ENCODE measurements around the gene RAD51AP2.

RAD51AP2 gene

DNA sequence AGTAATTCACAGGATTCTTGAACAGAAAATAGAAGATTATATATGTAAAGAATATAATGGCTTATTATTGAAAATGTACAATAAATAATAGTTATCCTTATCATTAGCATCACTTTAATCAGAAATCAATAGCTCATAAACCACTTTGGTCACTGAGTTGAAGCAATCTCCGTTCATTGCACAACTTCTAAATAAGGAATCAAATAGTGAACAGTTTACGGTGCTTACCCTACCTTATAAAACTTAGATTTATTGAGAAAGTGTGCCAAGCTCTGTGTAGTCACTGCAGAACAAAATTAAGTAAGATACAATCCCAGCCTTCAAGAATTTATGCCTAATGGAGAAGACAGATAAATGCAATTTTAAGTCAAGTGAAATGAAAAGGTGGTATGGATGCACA lies 29.0 kb upstream of the RAD51AP2 start:
- H3K79me1 ChIP-seq (replicated peaks; ENCODE audit: low read length, poor library complexity, severe bottlenecking) = peaks cover 6% of the 10 kb centered on the region
- H2BK5ac ChIP-seq (ENCODE audit: low read depth, low read length, poor library complexity, severe bottlenecking) = no peak overlapping the region
- WGBS = 88% methylated on average over 2 of the region's 2 CpGs
- H2BK12ac ChIP-seq (ENCODE audit: low read length in 2 of 2) = no peak overlapping the region
- no peak overlapping the region for H4K8ac ChIP-seq (ENCODE audit: low read length)
- no peak overlapping the region for H2BK120ac ChIP-seq (ENCODE audit: low read depth, low read length)
- H2BK15ac ChIP-seq (ENCODE audit: low read depth, poor library complexity, severe bottlenecking) = no peak overlapping the region
- no peak overlapping the region for H3K4ac ChIP-seq (ENCODE audit: low read depth in 1 of 2, low read length in 2 of 2)
- H4K91ac ChIP-seq (ENCODE audit: low read length) = no peak overlapping the region
- H3K9me3 ChIP-seq (ENCODE audit: control insufficient read depth, low read length) = no peaks in the 10 kb centered on the region
- H3K4me2 ChIP-seq (ENCODE audit: low read length, poor library complexity, severe bottlenecking) = no peak overlapping the region
- no peak overlapping the region for H3K18ac ChIP-seq (ENCODE audit: low read depth in 1 of 2, low read length in 2 of 2)
- no peaks in the 10 kb centered on the region for H3K36me3 ChIP-seq (ENCODE audit: control insufficient read depth in 1 of 2, insufficient read depth in 2 of 2, low read depth in 1 of 2, low read length in 2 of 2)
- H3K23ac ChIP-seq (ENCODE audit: low read length in 2 of 2) = no peak overlapping the region
- H3K9ac ChIP-seq (ENCODE audit: low read length) = no peak overlapping the region
- H3K14ac ChIP-seq (ENCODE audit: low read length in 2 of 2) = no peak overlapping the region
- peaks cover 4 to 16% of the 10 kb centered on the region in 2 experiments for H3K27me3 ChIP-seq (ENCODE audit: control insufficient read depth in 1 of 2, insufficient read depth in 1 of 2, low read length in 2 of 2)
- no peak overlapping the region for H2AK5ac ChIP-seq (ENCODE audit: low read length, severe bottlenecking)
- H3K27ac ChIP-seq (ENCODE audit: low read length, poor library complexity, severe bottlenecking) = no peak overlapping the region
- peaks cover 3% of the 10 kb centered on the region for H3K4me1 ChIP-seq (ENCODE audit: control insufficient read depth, insufficient read depth, low read depth, low read length)
- no peak for DNase-seq
- no peak overlapping the region for H2AFZ ChIP-seq (ENCODE audit: low read depth, low read length)
- no peak overlapping the region for H3K4me3 ChIP-seq (ENCODE audit: insufficient read depth in 1 of 2, low read depth in 1 of 2, low read length in 2 of 2)

DNA sequence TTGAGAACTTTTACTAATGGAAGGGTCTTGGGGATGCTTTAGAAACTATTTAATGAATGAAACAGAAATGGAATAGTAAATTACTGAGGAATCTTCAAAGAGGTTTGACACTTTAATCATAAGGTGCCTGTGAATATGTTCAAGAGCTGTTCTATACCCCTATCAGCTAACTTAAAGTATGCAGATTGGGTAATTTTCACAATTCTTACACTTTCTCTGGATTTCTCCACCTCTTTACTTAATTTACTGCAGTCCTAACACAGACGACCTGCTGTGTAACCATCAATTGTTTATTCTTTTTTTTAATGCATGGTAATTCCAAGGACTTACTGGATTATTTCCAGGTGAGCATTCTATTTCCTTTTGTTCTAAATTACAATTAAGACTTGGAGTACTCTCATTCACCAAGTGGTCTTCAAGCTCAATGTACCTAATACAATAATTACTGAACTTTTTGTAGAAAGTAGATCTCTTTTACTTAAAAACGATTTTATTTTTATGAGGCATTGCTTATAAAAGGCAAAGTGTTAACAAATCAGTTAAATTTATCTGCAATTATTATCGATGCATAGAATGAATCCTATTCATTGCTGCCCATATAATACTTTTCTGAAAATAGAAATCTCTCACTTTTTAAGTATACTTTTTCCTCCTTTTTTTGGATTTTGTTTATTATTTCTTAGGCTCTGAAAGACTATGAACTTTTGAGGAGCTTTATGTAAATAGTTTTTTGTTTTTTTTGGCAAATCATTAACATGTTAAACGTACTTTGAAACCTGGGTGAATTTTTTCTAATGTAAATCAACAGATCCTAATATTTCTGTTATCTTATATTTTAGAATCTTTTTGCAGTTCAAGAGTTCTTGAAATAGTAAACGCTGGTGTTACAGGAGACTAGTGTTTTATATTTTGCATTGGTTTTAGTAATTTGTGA lies 27.7 kb upstream of the RAD51AP2 start:
- no peak overlapping the region for H3K4me2 ChIP-seq (ENCODE audit: low read length, poor library complexity, severe bottlenecking)
- H3K27me3 ChIP-seq (ENCODE audit: control insufficient read depth in 1 of 2, insufficient read depth in 1 of 2, low read length in 2 of 2) = peaks cover 4 to 29% of the 10 kb centered on the region in 2 experiments
- H3K23ac ChIP-seq (ENCODE audit: low read length in 2 of 2) = no peak overlapping the region
- H4K91ac ChIP-seq (ENCODE audit: low read length) = no peak overlapping the region
- no peak overlapping the region for H3K4me3 ChIP-seq (ENCODE audit: insufficient read depth in 1 of 2, low read depth in 1 of 2, low read length in 2 of 2)
- no peak overlapping the region for H4K8ac ChIP-seq (ENCODE audit: low read length)
- no peak overlapping the region for H2BK120ac ChIP-seq (ENCODE audit: low read depth, low read length)
- DNase-seq = no peak
- no peak overlapping the region for H2AK5ac ChIP-seq (ENCODE audit: low read length, severe bottlenecking)
- no peak overlapping the region for H3K27ac ChIP-seq (ENCODE audit: low read length, poor library complexity, severe bottlenecking)
- WGBS = 32% methylated on average over 1 of the region's 5 CpGs
- no peak overlapping the region for H3K18ac ChIP-seq (ENCODE audit: low read depth in 1 of 2, low read length in 2 of 2)
- no peak overlapping the region for H2AFZ ChIP-seq (ENCODE audit: low read depth, low read length)
- no peak overlapping the region for H2BK5ac ChIP-seq (ENCODE audit: low read depth, low read length, poor library complexity, severe bottlenecking)
- H3K9ac ChIP-seq (ENCODE audit: low read length) = no peak overlapping the region
- no peak overlapping the region for H3K14ac ChIP-seq (ENCODE audit: low read length in 2 of 2)
- H3K9me3 ChIP-seq (ENCODE audit: control insufficient read depth, low read length) = no peaks in the 10 kb centered on the region
- no peak overlapping the region for H2BK15ac ChIP-seq (ENCODE audit: low read depth, poor library complexity, severe bottlenecking)
- H3K4me1 ChIP-seq (ENCODE audit: control insufficient read depth, insufficient read depth, low read depth, low read length) = peaks cover 5% of the 10 kb centered on the region
- H3K36me3 ChIP-seq (ENCODE audit: control insufficient read depth in 1 of 2, insufficient read depth in 2 of 2, low read depth in 1 of 2, low read length in 2 of 2) = no peaks in the 10 kb centered on the region
- no peak overlapping the region for H3K4ac ChIP-seq (ENCODE audit: low read depth in 1 of 2, low read length in 2 of 2)
- peaks cover 8% of the 10 kb centered on the region for H3K79me1 ChIP-seq (replicated peaks; ENCODE audit: low read length, poor library complexity, severe bottlenecking)
- no peak overlapping the region for H2BK12ac ChIP-seq (ENCODE audit: low read length in 2 of 2)

DNA sequence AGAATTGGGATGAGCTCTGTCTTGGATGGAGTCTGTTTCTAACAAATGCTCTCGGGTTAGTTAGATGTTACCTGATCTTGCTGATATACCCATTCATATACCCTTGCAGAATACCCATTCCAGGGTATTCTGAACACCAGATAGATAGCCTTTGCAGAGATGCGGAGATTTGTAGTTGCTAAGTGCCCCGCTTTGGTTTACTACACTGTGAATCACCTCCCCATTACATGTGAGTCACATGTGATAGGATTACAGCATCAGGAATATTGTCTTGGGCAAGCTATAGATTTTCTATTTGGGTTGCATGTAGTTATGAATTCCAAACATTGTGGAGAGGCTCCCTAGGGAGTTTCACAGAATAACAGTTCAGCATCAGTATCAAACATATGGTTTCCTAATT lies 26.0 kb upstream of the RAD51AP2 start:
- peaks cover 5% of the 10 kb centered on the region for H3K4me1 ChIP-seq (ENCODE audit: control insufficient read depth, insufficient read depth, low read depth, low read length)
- no peak overlapping the region for H3K4ac ChIP-seq (ENCODE audit: low read depth in 1 of 2, low read length in 2 of 2)
- no peak overlapping the region for H3K9ac ChIP-seq (ENCODE audit: low read length)
- H2BK15ac ChIP-seq (ENCODE audit: low read depth, poor library complexity, severe bottlenecking) = no peak overlapping the region
- H2AFZ ChIP-seq (ENCODE audit: low read depth, low read length) = no peak overlapping the region
- no peak overlapping the region for H2BK120ac ChIP-seq (ENCODE audit: low read depth, low read length)
- H3K36me3 ChIP-seq (ENCODE audit: control insufficient read depth in 1 of 2, insufficient read depth in 2 of 2, low read depth in 1 of 2, low read length in 2 of 2) = no peaks in the 10 kb centered on the region
- DNase-seq = peak; percentile 28
- H2BK12ac ChIP-seq (ENCODE audit: low read length in 2 of 2) = no peak overlapping the region
- no peak overlapping the region for H3K4me3 ChIP-seq (ENCODE audit: insufficient read depth in 1 of 2, low read depth in 1 of 2, low read length in 2 of 2)
- WGBS = 46% methylated on average over 2 of the region's 3 CpGs
- H3K9me3 ChIP-seq (ENCODE audit: control insufficient read depth, low read length) = no peaks in the 10 kb centered on the region
- no peak overlapping the region for H4K8ac ChIP-seq (ENCODE audit: low read length)
- H3K18ac ChIP-seq (ENCODE audit: low read depth in 1 of 2, low read length in 2 of 2) = no peak overlapping the region
- H3K79me1 ChIP-seq (replicated peaks; ENCODE audit: low read length, poor library complexity, severe bottlenecking) = peaks cover 8% of the 10 kb centered on the region
- no peak overlapping the region for H3K27ac ChIP-seq (ENCODE audit: low read length, poor library complexity, severe bottlenecking)
- H3K14ac ChIP-seq (ENCODE audit: low read length in 2 of 2) = no peak overlapping the region
- H2BK5ac ChIP-seq (ENCODE audit: low read depth, low read length, poor library complexity, severe bottlenecking) = no peak overlapping the region
- H3K4me2 ChIP-seq (ENCODE audit: low read length, poor library complexity, severe bottlenecking) = no peak overlapping the region
- H3K23ac ChIP-seq (ENCODE audit: low read length in 2 of 2) = no peak overlapping the region
- peaks cover 4 to 40% of the 10 kb centered on the region in 2 experiments for H3K27me3 ChIP-seq (ENCODE audit: control insufficient read depth in 1 of 2, insufficient read depth in 1 of 2, low read length in 2 of 2)
- H2AK5ac ChIP-seq (ENCODE audit: low read length, severe bottlenecking) = no peak overlapping the region
- H4K91ac ChIP-seq (ENCODE audit: low read length) = no peak overlapping the region

DNA sequence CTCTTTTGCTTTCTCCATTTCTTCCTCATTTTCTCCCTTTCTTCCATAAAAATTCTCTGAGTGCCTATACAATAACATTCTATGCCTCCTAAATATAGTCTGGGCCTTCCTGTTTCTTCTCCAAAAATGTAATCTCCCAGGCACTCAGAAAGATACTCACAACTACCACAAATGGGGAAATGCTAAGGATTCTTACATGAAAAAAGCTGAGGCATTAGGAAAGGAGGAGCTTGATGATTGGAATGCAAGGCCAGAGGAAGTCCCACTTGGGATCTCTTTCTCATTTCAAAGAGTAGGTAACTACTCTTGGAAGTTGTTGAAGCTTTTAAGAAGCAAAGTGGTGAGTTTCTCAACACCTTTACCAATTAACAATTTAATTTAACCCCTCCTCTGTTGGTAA lies 25.6 kb upstream of the RAD51AP2 start:
- no peak overlapping the region for H3K23ac ChIP-seq (ENCODE audit: low read length in 2 of 2)
- peaks cover 8% of the 10 kb centered on the region for H3K4me1 ChIP-seq (ENCODE audit: control insufficient read depth, insufficient read depth, low read depth, low read length)
- no peak overlapping the region for H2AK5ac ChIP-seq (ENCODE audit: low read length, severe bottlenecking)
- no peak overlapping the region for H3K27ac ChIP-seq (ENCODE audit: low read length, poor library complexity, severe bottlenecking)
- H4K91ac ChIP-seq (ENCODE audit: low read length) = no peak overlapping the region
- no peak overlapping the region for H2BK15ac ChIP-seq (ENCODE audit: low read depth, poor library complexity, severe bottlenecking)
- no peak overlapping the region for H2BK5ac ChIP-seq (ENCODE audit: low read depth, low read length, poor library complexity, severe bottlenecking)
- H4K8ac ChIP-seq (ENCODE audit: low read length) = no peak overlapping the region
- no peak overlapping the region for H3K4me2 ChIP-seq (ENCODE audit: low read length, poor library complexity, severe bottlenecking)
- H3K14ac ChIP-seq (ENCODE audit: low read length in 2 of 2) = no peak overlapping the region
- H3K4ac ChIP-seq (ENCODE audit: low read depth in 1 of 2, low read length in 2 of 2) = no peak overlapping the region
- H3K27me3 ChIP-seq (ENCODE audit: control insufficient read depth in 1 of 2, insufficient read depth in 1 of 2, low read length in 2 of 2) = peaks cover 4 to 40% of the 10 kb centered on the region in 2 experiments
- H2AFZ ChIP-seq (ENCODE audit: low read depth, low read length) = no peak overlapping the region
- no peaks in the 10 kb centered on the region for H3K36me3 ChIP-seq (ENCODE audit: control insufficient read depth in 1 of 2, insufficient read depth in 2 of 2, low read depth in 1 of 2, low read length in 2 of 2)
- H3K79me1 ChIP-seq (replicated peaks; ENCODE audit: low read length, poor library complexity, severe bottlenecking) = peaks cover 8% of the 10 kb centered on the region
- H2BK12ac ChIP-seq (ENCODE audit: low read length in 2 of 2) = no peak overlapping the region
- H3K9me3 ChIP-seq (ENCODE audit: control insufficient read depth, low read length) = no peaks in the 10 kb centered on the region
- H2BK120ac ChIP-seq (ENCODE audit: low read depth, low read length) = no peak overlapping the region
- H3K4me3 ChIP-seq (ENCODE audit: insufficient read depth in 1 of 2, low read depth in 1 of 2, low read length in 2 of 2) = no peak overlapping the region
- no peak overlapping the region for H3K9ac ChIP-seq (ENCODE audit: low read length)
- peak; percentile 12 for DNase-seq
- H3K18ac ChIP-seq (ENCODE audit: low read depth in 1 of 2, low read length in 2 of 2) = no peak overlapping the region

Data from mesenchymal stem cell (in vitro differentiated cells and primary cell).